Measurements from ENCODE around the gene OR10T2.

DNA sequence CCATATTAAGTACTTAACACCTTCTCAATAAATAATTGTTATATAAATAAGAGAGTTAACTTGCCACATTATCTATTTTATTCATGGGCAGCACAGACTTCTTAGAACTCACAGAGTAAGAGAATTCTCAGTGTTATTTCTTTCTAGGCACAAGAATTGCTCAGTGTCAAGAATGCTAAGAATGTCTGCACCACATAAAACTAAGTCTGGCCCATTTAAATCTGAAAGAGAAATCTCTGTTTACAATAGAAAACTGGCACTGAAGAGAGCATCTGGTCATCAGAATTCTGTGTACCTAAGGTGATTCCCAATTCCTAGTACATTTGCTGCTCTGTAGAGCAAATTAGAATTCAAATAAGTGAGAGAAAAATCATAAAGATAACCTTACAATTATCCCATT is 22.9 kb upstream of the OR10T2 start:
- TF ChIP-seq, protein P1, sequence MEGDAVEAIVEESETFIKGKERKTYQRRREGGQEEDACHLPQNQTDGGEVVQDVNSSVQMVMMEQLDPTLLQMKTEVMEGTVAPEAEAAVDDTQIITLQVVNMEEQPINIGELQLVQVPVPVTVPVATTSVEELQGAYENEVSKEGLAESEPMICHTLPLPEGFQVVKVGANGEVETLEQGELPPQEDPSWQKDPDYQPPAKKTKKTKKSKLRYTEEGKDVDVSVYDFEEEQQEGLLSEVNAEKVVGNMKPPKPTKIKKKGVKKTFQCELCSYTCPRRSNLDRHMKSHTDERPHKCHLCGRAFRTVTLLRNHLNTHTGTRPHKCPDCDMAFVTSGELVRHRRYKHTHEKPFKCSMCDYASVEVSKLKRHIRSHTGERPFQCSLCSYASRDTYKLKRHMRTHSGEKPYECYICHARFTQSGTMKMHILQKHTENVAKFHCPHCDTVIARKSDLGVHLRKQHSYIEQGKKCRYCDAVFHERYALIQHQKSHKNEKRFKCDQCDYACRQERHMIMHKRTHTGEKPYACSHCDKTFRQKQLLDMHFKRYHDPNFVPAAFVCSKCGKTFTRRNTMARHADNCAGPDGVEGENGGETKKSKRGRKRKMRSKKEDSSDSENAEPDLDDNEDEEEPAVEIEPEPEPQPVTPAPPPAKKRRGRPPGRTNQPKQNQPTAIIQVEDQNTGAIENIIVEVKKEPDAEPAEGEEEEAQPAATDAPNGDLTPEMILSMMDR (IDR thresholded peaks at IDR 0.05; ENCODE audit: insufficient read depth, low read length, poor library complexity, severe bottlenecking) = no peak
- TF ChIP-seq EZH2phosphoT487 (conservative IDR thresholded peaks at IDR 0.05; ENCODE audit: low read length) = no peak
